ENCODE data around the gene DCTN5. TPM values are rescaled to one million over a fixed set of nuclear protein-coding genes. Genes with fewer than 3 reads are reported as not detected.

Gene DCTN5
- total and polyA plus RNA-seq, 2 of the 13 experiments (the other 11 are each of a cell fraction or from before 2014, with no cell fraction given), result 105 to 207 TPM

- TF ChIP-seq NFAT5 (CRISPR knock-in tag; IDR thresholded peaks at IDR 0.05) (peak; percentile 70; the same call in 1 of the 2 replicates), NCOA5 (CRISPR knock-in tag; IDR thresholded peaks at IDR 0.05) (no peak), ZNF567 (CRISPR knock-in tag; IDR thresholded peaks at IDR 0.05; ENCODE audit: borderline replicate concordance) (peak; percentile 62; the same call in 1 of the 2 replicates), PHF20 (CRISPR knock-in tag; IDR thresholded peaks at IDR 0.05) (no peak), NR0B2 (CRISPR knock-in tag; IDR thresholded peaks at IDR 0.05) (peak; percentile 88), GFI1 (CRISPR knock-in tag; IDR thresholded peaks at IDR 0.05; ENCODE audit: borderline replicate concordance) (peak; percentile 79; the same call in 1 of the 2 replicates), JARID2 (CRISPR knock-in tag; IDR thresholded peaks at IDR 0.05; ENCODE audit: insufficient replicate concordance) (peak; percentile 60), MAF1 (CRISPR knock-in tag; IDR thresholded peaks at IDR 0.05; ENCODE audit: borderline replicate concordance) (no peak; the same call in 1 of the 2 replicates), HNRNPUL1 (IDR thresholded peaks at IDR 0.05; ENCODE audit: low read depth, low read length) (peak; percentile 60; the same call in 1 of the 2 replicates), ZNF558 (CRISPR knock-in tag; IDR thresholded peaks at IDR 0.05; ENCODE audit: borderline replicate concordance) (no peak; the same call in none of the 2 replicates), CERS6 (CRISPR knock-in tag; IDR thresholded peaks at IDR 0.05) (no peak; the same call in 1 of the 2 replicates), ZNF282 (IDR thresholded peaks at IDR 0.05; ENCODE audit: partially characterized antibody) (no peak)
- TF ChIP-seq, protein P1, sequence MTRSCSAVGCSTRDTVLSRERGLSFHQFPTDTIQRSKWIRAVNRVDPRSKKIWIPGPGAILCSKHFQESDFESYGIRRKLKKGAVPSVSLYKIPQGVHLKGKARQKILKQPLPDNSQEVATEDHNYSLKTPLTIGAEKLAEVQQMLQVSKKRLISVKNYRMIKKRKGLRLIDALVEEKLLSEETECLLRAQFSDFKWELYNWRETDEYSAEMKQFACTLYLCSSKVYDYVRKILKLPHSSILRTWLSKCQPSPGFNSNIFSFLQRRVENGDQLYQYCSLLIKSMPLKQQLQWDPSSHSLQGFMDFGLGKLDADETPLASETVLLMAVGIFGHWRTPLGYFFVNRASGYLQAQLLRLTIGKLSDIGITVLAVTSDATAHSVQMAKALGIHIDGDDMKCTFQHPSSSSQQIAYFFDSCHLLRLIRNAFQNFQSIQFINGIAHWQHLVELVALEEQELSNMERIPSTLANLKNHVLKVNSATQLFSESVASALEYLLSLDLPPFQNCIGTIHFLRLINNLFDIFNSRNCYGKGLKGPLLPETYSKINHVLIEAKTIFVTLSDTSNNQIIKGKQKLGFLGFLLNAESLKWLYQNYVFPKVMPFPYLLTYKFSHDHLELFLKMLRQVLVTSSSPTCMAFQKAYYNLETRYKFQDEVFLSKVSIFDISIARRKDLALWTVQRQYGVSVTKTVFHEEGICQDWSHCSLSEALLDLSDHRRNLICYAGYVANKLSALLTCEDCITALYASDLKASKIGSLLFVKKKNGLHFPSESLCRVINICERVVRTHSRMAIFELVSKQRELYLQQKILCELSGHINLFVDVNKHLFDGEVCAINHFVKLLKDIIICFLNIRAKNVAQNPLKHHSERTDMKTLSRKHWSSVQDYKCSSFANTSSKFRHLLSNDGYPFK (CRISPR knock-in tag; IDR thresholded peaks at IDR 0.05; ENCODE audit: borderline replicate concordance), result peak; percentile 74; the same call in 1 of the 2 replicates
- TF ChIP-seq, protein P2, sequence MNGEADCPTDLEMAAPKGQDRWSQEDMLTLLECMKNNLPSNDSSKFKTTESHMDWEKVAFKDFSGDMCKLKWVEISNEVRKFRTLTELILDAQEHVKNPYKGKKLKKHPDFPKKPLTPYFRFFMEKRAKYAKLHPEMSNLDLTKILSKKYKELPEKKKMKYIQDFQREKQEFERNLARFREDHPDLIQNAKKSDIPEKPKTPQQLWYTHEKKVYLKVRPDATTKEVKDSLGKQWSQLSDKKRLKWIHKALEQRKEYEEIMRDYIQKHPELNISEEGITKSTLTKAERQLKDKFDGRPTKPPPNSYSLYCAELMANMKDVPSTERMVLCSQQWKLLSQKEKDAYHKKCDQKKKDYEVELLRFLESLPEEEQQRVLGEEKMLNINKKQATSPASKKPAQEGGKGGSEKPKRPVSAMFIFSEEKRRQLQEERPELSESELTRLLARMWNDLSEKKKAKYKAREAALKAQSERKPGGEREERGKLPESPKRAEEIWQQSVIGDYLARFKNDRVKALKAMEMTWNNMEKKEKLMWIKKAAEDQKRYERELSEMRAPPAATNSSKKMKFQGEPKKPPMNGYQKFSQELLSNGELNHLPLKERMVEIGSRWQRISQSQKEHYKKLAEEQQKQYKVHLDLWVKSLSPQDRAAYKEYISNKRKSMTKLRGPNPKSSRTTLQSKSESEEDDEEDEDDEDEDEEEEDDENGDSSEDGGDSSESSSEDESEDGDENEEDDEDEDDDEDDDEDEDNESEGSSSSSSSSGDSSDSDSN (CRISPR knock-in tag; IDR thresholded peaks at IDR 0.05), result peak; percentile 73
Measured at GRCh38 chr16:23678430-23679273, 37.4 kb downstream of the DCTN5 start, which contains the start of gene PLK1 (continued).
